GM18868 (cell line): ENCODE measurements around the gene CHRNE.
"Not testable (repeated sequence)": the region's sequence is repeated elsewhere in the genome, so short reads cannot be mapped to it uniquely, and the experiment has no call there.

Experiments
- ATAC-seq: cut with Tn5 transposase; IDR thresholded peaks from one replicate; pipeline ENCODE4 v1.9.1; 2021; ENCODE audit warnings: mild to moderate bottlenecking, moderate library complexity; ENCODE audit not compliant: unreplicated experiment

Gene CHRNE

GRCh38 chr17:4857347-4857746 lies 45.6 kb downstream of the CHRNE start:
- not testable (repeated sequence) for ATAC-seq

DNA sequence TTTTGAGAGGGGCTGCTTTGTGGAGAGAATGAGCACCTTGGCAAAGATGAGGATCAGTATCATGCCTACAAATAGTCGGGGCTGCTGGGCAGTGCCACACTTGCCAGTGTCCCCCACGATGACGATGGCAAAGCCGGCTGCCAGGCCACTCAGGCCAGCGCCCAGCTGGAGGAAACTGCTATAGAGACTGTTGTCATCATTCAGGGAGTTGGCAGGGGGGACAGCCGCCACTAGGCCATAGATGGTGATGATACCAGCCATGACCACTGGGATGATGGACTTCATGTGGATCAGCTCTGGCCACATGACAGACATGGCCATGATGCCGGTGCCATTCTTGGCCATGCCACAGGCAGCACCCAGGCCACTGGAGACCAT lies 46.0 kb downstream of the CHRNE start:
- ATAC-seq: no peak

DNA sequence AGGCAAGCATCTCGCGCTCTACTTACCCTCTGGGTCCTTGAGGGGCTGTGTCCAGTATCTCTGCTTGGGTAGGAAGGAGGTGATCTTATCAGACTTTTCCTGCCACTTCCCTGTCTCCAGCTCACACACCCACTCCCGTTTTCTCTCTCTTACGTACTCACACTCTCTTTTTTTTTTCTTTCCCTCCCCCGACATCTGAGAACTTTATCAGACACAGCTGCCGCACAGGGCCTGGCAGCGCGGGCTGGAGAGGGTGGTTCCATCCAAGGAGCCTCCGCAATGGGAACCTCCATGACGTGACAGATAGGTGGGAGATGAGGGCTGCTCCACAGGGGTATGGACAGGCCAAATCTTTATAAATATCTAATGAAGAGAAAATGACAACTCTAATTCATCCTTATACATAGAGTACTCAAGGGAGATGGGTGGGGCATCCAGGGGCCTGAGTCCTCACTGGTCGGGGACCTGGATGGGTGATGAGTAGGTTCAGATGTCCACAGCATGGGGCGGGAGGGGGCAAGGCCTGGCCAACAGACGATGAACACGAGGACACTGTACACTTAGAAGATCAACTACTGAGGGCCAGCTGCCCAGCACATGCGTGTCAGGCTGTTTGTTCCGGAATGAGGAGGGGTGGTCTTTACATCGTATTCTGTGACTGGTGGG lies 46.5 kb downstream of the CHRNE start:
- ATAC-seq: no peak

GRCh38 chr17:4854111-4854681 lies 48.7 kb downstream of the CHRNE start:
- no peak for ATAC-seq

GRCh38 chr17:4853208-4853671 lies 49.7 kb downstream of the CHRNE start:
- ATAC-seq: no peak

DNA sequence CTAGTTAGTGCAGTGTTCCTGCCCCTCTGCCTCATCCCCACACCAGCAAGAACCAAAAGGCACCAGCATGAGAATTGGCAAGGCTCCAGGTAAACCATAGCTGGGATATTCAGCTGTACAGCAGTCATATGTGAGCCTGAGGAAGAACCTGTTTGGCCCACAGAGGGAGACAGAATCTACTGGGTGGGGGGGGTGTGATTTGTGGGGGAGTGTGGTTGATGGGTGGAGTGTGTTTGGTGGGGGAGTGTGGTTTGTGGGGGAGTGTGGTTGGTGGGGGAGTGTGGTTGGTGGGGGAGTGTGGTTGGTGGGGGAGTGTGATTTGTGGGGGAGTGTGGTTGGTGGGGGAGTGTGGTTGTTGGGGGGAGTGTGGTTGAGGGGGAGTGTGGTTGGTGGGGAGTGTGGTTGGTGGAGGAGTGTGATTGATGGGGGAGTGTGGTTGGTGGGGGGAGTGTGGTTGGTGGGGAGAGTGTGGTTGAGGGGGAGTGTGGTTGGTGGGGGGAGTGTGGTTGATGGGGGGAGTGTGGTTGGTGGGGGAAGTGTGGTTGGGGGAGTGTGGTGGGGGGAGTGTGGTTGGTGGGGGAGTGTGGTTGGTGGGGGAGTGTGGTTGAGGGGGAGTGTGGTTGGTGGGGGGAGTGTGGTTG lies 50.2 kb downstream of the CHRNE start:
- ATAC-seq: no peak

GRCh38 chr17:4851084-4851483 lies 51.8 kb downstream of the CHRNE start:
- no peak for ATAC-seq

DNA sequence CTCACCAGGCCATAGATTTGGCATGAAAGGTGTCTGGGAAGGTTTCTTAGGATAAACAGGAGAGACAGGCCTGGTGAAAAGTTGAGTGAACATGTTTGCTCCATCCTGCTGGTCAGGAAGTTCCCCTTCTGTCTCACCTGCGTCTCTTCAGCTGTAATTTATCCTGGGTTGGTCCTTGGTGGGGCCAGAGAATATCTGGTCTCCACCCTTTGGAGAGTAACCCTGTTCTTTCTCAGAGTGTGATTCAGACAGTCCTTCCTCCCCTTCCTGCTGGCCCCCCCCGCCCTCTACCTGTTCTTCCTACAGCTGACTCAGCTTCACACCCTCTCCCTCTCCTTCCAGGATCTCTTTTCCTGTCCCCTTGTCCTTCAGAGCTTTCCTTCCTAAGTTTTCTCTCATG lies 52.7 kb downstream of the CHRNE start:
- no peak for ATAC-seq

DNA sequence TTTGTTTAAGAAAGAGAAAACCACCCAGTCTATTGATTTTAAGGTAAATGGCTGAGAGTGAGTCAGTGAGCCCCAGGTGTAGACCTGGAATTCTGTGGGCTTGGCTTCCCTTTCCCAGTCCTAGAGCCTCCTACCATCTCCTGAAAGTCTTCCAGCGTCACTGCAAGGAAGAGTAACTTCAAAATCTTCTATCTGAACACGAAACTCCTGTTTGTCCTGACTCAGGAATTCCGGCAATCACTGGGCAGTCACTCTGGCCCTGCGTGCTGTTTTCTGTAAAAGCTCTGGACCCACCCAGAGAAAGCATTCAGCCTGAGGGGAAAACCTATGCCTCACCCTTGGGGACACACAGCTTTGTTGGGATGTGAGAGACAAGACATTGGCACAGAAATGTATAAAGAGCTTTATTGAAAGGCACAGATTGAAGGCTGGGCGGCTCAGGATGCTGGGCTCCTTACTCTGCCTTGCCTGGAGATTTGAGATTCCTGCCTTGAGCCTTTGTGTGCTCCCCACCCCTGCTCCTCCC lies 53.8 kb downstream of the CHRNE start:
- ATAC-seq: no peak
